GM19238 (cell line): ENCODE data around the gene NMT2.

ENCODE experiments used
- DNase-seq: peaks from one replicate; pipeline ENCODE4 v3.0.0; 2011; ENCODE audit warnings: low spot score; ENCODE audit not compliant: insufficient read length

Gene NMT2

DNA sequence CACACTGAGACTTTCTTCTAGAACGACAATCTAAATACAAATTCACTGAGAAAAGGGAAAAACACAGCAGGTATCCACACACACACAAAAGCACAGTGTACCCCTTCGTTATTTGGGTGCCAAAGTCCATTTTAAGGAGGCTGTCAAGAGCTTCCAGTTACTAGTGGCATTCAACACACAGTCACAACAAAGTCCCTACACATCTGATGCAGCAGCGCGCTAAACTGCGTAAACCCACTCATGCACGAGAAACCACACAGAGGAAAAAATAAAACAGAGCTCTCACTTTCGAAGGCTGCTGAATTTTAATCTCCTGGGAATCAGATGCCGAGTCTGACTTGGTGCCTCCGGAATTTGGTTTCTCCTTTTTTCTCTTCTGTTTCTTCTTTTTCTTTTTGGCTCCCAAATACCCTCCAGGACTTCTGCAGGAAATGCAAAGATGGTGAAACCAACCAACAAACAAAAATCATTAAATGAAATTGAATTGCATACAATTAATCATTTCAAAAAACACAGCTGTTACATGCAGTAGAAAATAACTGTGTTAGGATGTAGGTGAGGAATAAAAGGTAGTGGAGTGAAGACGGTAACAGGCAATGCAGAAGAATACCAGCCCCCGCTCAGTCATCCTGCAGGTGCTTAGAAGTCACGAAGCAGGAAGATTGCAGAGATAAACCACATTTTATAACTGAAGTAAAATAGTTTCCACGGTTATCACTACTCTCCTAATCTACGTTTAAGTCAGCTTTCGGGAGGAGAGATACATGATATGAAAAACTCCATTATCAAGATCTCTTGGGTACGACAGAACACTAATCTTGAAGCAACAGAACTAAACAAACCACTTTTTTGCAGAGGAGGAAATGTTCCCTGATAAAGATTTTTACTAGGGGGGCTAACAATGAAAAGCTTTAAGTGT, 27.1 kb downstream of the NMT2 start:
- peak; percentile 15 for DNase-seq

DNA sequence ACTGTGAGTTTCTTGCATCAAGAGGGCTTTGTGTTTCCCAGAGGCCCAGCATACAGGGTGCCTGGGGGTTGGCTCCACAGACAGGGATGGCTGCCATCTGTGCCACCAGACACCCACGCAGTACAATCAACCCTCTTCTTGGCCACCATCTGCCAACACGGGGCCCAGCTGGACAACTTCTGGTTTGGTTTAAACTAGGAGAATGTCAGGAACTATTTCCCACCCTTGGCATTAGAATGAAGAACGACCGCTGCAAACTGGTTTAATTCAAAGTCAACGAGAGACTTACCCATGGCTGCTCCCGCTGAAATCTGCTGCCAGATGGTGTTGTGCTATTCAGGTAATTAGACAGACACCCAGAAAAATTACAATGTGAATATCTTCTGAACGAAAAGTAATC, 27.8 kb downstream of the NMT2 start:
- DNase-seq = no peak

DNA sequence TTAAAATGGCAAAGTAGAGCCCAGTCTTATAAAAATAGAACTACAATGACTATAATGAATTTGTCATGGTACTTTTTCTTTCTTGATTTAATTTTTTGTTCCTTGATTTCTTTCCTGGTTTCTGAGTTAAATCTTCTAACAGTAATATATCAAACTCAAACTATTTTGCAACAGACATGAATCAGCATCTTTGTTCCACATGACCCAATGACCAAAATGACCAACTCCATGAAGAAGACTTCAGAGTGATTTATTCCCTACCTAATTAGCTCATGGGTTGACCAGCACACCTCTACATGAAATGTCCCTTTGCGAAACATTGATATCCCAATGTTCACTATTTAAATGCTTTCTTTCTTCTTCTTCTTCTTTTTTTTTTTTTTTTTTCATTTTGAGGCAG, 30.9 kb downstream of the NMT2 start:
- no peak for DNase-seq

DNA sequence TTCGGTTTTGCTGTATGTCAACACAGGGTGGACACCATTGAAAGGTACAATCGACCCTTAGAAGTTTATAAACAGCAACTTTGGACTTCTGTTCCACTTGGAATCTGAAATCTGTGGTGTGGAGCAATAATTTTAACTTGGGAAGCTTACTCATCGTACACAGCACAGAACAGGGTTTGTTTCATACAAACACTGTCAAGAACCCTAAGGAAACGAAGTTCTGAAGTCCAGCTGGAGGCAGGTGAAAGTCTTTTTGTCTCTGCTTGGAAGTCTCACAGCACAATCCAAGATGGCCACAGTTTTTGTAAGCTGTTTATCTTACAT, 31.5 kb downstream of the NMT2 start:
- DNase-seq = no peak

DNA sequence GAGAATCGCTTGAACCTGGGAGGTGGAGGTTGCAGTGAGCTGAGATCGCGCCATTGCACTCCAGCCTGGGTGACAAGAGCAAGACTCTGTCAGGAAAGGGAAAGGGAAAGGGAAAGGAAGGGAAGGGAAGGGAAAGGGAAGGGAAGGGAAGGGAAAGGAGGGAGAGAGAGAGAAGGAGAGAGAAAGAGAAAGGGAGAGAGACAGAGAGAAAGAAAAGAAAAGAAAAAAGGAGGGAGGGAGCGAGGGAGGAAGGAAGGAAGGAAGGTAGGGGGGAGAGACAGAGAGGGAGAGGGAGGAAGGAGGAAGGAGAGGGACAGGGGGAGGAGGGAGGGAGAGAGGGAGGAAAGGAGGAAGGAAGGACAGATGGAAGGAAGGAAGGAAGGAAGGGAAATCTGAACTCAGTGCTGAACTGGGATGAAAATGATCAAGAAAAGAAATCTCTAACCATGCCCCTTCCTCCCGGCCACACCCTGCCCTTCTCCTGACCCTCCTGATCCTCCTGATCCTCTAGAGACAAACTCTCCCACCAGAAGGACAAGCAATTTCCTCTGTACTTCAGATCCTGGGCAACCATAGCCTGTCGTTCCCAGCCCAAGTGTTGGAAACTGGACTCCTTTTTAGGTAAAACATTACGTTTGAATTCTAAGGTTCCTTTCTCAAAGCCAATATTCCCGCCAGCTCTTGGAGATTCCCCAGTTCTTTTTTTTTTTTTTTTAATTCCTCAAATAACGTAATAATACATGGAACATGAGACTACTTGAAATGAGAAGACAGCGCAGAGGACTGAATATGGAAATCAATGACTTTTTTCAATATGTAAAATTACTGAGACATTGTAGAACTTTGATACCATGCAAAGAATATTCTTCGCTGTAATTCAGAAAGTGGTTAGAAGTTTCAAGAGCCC, 32.1 kb downstream of the NMT2 start:
- DNase-seq = no peak

DNA sequence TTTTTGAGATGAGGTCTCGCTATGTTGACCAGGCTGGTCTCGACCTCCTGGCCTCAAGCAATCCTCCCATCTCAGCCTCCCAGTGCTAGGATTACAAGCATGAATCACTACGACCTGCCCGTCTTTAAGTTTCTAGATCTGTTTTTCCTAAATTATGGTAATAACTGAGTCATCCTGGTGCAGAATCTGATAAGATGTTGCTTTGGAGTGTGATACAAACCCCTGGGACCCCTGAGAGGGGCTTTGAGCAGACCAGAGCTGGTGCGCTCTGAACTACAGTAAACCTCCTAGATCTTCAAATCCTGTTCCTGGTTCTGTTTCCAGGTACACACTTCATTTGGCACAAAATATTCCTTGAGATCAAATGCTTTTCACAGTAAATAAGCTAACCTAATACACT, 37.2 kb downstream of the NMT2 start:
- no peak for DNase-seq

DNA sequence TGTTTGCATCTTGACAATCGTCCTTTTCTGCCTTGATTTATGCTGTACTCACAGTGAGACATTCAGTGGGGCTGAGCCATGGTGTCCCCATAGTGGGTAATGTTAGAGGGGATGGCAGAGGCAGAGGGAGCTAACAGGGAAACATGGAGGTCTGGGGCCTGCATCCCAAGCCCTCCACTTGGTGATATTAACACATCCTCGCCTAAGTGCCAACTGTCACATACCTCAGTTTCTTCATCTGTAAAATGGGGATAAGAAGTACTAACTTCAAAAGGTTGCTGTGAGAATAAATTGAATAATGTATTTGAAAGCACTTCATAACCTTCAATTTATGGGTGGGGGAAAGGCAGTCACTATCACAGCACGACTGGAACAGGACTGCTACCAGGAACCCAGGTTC, 43.6 kb downstream of the NMT2 start:
- DNase-seq = no peak

DNA sequence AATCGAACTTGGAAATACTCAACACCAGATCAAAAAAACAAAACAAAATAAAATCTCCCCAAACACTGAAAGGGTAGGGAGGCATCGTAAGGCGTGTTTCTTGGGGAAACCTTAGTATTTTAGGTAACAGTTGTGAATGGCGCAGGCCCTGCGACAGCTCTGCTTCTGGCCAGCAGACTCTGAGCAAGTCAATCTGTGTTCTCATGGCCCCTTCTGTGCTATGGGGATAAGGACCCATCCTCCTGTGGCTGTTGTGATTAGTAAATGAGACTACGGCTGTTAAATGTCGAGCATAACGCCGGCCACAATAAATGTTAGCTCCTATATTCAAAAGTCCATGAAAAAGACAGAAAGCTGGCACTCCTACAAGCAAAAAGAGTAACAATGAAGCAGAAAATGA, 44.3 kb downstream of the NMT2 start:
- DNase-seq = no peak

DNA sequence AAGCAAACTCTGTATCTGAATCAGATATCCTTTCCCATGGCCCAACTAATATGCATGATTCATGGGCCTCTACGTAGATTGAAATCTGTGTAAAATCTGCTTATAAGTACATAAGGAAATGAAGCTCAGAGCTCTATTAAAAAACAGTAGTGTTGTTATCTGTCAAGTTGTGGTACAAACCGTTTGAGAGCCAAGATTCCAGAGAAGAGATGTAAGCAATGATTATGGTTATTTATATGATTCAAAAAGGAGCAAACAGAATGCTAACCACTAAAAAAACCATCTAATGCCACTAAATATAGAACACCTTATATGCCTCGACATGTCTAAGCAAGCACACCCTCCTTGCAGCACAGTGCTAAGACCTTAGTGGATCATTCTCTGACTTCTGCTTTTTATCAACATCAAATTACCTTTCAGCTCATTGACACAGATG, 44.7 kb downstream of the NMT2 start:
- DNase-seq = no peak

DNA sequence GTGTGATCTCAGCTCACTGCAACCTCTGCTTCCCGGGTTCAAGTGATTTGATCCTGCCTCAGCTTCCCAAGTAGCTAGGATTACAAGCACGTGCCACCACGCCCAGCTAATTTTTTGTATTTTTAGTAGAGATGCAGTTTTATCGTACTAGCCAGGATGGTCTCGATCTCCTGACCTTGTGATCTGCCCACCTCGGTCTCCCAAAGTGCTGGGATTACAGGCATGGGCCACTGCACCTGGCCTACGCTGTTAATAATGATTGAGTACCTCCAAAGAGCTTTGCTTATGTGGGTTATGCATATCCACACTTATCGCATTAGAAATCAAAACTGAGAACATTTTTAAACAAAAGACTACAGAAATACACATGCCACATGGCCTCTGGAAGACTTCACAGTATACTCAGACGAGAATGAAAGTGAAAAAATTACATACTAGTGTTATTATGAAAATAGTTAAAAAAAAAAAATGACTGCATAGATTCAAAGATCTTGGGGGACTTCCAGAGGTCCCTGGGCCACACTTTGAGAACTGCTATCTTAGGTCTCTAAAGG, 45.9 kb downstream of the NMT2 start:
- DNase-seq = peak; percentile 28

DNA sequence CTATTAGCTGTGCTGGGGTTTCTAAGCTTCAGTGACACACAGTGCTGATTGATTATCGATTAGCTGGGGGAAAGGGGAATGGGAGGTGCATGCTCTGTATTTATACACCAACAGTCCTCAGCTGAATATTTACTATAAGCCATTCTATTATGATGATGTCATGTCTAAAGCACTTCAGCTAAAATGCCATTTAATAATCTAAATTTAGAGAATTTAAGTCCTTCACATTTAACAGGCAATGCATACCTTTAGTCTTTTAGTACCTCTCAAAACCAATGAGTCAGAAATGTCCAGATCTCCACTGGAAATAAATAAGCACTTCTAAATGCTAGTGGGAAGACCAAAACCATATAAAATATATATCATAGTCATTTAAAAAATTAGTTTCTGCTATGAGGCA, 46.8 kb downstream of the NMT2 start:
- DNase-seq = no peak

DNA sequence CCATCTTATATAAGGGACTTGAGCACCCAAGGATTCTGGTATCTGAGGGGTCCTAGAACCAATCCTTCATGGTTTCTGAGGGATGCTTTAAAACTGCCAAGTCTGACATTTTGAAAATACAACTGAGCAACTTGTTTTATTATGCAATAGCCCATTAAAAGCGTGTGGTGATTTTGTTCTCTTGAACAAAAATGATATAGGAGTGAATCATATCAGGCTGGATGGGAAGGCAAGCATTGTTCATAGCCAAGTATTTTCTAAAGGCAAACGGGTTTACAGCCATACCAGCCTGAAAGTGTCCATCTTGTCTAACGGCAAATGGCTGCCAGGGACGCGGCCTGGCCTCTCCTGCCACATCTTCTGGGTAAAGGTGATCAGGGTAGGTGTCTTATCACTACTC, 48.0 kb downstream of the NMT2 start:
- no peak for DNase-seq

DNA sequence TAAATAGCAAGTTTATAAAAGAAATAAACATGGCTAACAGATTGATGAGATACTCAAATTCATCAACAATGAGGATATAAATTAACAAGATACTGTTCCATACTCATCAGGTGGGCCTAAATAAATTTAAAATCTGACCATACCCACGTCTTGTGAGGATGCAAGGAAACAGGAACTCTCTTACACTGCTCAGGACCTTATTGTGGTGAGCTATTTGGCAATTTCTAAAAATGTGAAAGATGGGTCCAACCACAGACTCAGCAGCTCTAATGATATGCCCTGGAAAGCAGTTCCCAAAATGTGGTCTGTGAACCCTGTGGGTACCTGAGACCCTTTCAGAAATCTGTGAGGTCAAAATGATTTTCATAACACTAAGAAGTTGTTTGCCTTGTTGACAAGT, 49.9 kb downstream of the NMT2 start:
- DNase-seq = no peak

DNA sequence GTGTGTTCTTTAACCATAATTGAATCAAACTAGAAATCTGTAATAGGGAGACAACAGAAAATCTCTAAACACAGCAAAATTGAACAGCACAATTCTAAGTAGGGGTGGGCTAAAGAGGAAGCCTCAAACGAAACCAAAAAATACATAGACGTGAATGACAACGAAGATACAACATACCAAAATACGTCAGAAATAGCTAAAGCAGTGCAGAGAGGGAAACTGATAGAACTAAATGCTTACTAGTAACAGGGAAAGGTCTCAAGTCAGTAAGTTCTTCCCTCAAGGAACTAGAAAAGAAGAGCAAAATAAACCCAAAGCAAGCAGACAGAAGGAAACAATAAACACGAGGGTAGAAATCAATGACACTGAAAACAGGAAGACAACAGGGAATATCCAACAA, 52.3 kb downstream of the NMT2 start:
- DNase-seq = no peak

DNA sequence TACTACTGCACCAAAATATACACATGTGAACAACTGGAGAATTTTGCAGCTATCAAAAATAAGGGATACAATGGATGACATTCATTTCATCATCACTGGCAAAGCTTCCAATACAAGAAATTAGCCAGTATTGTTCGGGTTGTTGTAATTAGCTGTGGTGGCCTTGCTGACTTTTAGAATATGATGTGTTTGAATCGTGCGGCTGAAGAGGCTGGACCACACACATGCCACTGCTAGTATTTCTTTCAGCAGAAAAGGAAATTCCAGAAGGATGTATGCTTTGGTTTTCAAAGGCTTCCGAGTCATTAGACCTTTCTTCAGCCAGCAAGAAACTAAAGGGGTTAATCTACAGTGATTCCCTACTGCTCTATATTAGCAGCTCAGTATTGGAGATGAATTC, 54.7 kb downstream of the NMT2 start:
- DNase-seq = no peak

DNA sequence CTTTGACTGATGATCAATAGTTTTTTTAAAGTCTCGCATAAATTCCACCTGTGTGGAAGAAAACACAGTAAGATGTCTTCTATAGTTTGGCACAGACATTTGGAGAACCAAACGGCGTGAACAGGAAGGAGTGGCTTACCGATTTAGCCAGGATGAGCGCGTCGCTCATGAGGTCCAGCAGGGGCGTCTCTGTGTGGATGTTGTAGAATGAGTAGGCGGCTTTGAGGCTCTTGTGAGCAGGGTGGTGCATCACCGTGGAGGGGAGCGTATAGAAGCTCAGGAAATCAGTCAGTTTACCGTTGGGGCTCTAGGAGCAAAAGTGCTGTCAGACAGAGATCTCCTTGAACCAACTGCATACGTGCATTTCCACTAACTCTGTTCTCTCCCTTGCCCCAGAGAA, 55.8 kb downstream of the NMT2 start:
- no peak for DNase-seq

DNA sequence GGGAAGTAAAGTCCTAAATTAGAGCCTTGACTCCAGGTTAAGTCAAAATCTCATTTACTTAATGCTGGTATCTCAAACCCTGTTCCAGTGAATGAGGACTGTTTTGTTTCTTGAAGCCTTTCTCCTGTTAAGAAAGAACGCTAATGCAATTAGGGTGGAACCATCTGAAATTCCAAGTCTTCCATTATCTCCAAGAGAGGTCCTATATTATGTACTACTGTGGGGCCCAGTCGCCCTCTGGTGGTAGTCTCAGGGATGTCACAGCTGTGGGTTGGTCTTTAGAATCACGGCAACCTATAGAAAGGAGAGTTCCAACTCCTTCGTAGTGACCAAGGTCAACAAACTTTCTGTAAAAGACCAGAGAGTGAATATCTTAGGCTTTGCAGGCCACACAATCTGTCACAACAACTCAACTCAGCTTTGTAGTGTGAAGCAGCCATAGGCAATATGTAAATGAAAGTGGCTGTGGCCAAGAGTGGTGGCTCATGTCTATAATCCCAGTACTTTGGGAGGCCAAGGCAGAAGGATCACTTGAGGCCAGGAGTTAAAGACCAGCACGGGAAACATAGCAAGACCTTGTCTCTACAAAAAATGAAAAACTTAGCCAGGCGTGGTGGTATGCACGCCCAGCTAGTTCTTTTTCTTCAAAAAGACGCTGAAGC, 62.0 kb downstream of the NMT2 start:
- DNase-seq = peak; percentile 28

DNA sequence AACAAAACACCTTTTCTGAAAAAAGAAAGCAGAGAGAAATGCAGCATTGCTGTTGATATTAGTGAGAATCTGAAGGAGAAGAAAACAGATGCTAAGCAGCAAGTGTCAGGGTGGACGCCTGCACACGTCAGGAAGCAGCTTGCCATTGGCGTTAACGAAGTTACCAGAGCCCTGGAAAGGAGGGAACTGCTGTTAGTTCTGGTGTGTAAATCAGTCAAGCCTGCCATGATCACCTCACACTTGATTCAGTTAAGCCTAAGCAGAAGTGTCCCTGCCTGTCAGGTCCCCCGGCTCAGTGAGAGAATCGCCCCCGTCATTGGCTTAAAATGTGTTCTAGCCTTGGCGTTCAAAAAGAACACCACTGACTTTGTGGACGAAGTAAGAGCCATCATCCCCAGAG, 65.0 kb downstream of the NMT2 start:
- DNase-seq = no peak

DNA sequence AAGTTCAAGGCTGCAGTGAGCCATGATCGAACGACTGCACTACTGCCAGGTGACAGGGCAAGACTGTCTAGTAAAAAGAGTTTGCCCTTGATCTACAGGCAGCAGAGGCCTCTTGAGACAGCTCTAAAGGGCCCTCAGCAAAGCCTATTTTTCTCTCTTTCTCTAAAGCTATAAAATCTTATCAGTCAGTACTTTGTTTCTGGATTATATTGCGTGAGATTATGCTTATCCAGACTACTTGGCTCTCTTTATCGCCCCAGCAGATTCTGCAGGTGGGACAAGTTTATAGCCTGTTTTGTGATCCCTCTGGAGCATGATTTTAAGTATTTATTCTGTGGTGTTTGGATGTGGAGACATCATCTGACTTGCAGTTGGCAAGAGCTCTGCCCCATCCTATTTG, 68.6 kb downstream of the NMT2 start:
- no peak for DNase-seq

DNA sequence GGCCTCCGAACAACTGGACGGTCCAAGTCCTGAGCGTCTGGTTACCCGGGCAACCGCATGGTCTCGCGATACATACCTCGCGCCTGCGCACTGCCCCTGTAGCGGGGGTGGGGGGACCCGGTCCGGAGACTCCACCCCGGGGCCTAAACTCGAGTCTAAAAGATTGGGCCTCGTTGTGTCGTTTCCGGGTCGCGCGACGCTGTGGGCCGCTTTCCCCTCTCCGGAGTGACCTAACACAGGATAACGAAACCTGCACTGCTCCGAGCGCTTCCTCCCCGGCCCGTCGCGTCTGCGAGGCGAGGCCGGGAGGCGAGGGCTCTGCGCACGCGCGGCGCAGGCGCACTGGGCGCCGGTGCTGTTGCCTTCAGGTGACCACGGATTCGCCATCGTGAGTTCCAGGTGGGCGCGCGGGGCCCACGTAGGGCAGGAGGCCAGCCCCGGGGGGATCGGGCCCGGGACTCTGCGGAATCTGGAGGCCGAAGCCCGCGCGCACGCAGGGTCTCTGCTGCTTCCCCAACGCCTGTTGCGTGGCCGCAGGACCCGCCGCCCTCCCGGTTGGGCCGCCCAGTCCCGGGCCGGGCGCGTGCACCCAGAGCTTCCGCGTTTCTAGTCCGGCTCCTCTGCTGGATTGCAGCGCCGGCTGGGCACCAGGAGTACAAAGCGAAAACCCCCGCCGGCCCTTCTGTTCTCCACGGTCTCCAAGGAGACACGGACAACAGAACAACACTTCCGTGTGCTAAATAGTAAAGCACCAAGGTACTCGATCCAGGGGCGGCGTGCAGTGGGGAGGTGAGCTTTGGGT, 71.3 kb downstream of the NMT2 start, which contains the start of gene RPP38:
Gene RPP38, plus strand, starts transcription at position 345 of the 802 bp plus-strand sequence. CDS start 5,960 bp downstream, outside the sequence.
- peak; percentile 90 for DNase-seq

DNA sequence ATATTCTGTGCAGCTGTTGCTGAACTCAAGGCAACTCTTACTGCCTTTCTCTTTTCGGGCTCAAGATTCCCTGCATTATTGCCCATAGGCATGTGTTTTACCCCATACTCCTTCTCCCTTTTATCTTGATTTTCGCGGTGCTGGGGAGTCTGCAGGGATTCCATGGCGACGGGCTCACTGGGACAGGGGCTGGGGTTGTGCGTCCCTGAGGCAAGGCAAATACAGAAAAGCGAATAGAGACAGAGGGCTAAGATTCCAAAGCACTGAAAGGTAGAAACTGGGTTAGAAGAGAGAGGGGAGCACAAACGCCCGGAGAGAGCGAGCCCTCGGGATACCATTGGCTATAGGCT, 71.9 kb downstream of the NMT2 start:
- DNase-seq = no peak
